Tibial nerve (tissue), 3 donors: ENCODE measurements around the gene ENPP1.

Experiments used
- POLR2A ChIP-seq, 2 donors: fragments of 450-650 bp; IDR thresholded peaks; one replicate each; pipeline ENCODE4 v1.6.1; 2017; ENCODE audit warnings: antibody characterized with exemption in 2 of 2, mild to moderate bottlenecking in 2 of 2, moderate library complexity in 2 of 2
- TF ChIP-seq, protein P1 (sequence below), 5 experiments: fragments of 200-600 bp in 3 of 5; fragments of 450-650 bp in 2 of 5; sonication (generic) in 3 of 5; IDR thresholded peaks; one replicate each; pipeline ENCODE4 v1.5.1; 2016 to 2019; ENCODE audit warnings: antibody characterized with exemption in 5 of 5, mild to moderate bottlenecking in 3 of 5, moderate library complexity in 2 of 5

DNA sequence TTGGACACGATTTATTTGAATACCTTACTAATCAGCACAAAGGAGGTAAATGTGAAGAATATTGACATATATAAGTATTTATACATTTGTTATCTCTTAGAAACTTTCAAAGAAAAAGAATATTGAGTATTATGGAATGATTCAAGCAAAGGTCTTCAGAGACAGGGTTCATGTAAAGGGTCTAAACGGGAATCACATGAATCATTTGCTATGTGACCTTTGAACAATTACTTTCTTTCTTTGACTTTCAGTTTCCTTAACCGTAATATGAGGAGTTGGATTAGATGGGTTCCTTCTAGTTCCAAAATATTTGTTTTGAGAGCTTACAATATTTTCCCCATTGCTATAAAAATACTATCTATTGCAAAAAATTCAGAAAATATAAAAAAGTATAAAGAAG lies 14.3 kb downstream of the ENPP1 start:
- TF ChIP-seq, protein P1, sequence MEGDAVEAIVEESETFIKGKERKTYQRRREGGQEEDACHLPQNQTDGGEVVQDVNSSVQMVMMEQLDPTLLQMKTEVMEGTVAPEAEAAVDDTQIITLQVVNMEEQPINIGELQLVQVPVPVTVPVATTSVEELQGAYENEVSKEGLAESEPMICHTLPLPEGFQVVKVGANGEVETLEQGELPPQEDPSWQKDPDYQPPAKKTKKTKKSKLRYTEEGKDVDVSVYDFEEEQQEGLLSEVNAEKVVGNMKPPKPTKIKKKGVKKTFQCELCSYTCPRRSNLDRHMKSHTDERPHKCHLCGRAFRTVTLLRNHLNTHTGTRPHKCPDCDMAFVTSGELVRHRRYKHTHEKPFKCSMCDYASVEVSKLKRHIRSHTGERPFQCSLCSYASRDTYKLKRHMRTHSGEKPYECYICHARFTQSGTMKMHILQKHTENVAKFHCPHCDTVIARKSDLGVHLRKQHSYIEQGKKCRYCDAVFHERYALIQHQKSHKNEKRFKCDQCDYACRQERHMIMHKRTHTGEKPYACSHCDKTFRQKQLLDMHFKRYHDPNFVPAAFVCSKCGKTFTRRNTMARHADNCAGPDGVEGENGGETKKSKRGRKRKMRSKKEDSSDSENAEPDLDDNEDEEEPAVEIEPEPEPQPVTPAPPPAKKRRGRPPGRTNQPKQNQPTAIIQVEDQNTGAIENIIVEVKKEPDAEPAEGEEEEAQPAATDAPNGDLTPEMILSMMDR (IDR thresholded peaks at IDR 0.05) = no peak
- no peak for TF ChIP-seq POLR2A (IDR thresholded peaks at IDR 0.05)
